HG02610 (cell line): ENCODE data around the gene ARHGDIB.
A peak's percentile ranks its signal among the peaks of the same experiment; 100 is the strongest.

Source experiments
- ATAC-seq: cut with Tn5 transposase; IDR thresholded peaks from one replicate; pipeline ENCODE4 v1.9.1; 2021; ENCODE audit warnings: mild to moderate bottlenecking, moderate library complexity; ENCODE audit not compliant: unreplicated experiment

Gene ARHGDIB

DNA sequence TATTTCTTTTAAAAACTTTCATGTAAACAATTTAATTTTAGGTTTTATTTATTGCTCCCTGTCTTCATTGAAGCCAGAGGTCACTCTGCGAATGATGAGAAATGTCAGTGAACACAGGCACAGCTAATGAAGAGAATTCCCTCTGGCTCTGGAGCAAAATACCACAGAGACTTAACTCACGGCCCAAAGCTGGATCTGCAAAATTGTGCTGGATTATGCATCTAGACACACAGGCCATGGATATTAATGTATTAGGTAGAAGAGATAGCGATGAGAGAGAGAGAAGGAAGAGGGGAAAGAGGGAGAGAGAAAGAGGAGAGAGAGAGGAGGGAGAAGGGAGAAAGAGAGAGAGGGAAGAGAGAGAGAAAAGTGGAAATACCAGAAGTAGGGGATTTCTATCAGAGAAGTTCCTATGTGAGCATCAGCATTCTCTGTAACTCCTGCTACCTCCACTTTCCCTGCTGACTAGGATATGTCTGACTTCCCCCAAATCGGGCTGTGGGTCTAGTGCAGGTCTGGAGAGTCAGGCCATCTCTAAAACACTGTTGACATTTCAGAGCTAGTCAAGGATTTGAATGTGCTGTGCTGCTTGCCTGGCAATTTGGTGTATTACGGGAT is 3.7 kb downstream of the ARHGDIB start:
- ATAC-seq = no peak

DNA sequence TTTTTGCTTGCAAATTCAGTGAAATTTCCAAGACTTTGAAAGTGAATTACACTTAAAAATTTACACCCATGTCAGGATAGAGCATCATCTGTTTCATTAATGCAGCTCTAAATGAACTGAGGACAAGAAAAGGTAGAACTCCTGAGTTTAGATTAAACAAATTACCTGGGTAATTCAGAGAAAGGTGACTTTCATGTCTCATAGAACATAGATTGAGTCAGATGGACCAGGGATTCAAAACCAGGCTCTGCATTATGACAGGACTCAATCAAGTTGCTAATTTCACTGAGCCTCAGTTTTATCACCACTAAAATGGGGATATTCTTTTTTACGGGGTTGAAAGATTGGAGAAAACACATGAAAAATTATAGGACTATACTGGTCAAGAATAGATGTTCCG is 4.5 kb downstream of the ARHGDIB start:
- ATAC-seq = no peak

DNA sequence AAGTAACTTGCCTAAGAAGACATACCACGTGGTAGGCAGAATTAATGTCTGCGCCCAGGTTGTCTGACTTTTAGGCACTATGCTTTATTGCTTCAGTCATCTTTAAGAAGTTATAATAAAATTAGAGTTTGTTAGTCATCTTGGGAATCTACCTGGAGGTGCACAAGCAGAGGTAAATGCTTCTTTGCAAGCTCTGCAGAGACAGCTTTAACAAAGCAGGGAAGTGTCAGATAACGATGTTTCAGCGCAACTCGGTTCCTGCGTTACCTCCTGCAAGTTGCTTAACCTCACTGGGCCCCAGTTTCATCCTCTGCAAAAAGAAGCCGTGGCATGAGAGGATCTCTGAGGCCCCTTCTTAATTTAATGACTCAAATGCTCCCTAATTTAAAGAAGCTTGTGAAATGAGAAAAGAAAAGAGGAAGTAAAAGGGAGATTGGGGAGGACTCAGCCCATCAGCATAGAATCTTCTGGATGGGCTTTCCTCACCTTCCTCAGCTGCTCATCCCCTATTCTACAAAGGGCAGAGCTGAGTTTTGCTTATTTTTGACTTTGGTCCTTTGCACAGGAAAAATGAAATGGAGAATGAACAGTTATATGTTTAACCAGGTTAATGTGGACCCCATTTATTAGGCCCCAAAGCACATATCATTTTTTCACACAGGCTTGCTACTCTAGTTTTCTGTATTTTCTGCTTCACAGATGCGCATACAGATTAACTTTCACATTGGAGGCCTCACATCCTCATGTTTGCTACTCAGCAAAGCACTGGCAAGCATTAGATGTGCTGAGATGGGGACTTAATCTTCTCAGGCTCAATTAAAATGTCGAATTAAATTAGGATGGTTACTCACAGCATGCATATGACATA is 5.1 kb downstream of the ARHGDIB start:
- ATAC-seq = peak; percentile 44

DNA sequence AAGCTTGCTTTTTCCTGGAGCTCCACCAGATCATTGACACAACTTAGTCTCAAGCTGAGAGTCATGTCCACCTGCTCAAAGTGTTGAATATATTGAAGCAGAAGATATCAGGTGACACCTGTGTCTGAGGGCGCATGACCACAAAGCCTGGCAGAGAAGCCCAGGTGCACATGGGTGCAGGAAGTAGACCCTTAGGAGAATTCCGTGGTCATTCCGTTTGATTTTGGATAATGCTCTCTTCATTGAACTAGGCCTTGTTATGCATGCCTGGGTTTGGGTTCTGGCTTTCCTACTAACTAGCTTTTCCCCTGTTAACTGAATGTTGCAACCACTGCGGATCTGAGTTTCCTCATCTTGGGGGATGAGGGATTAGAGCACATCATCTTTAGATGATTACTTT is 7.1 kb downstream of the ARHGDIB start:
- ATAC-seq = no peak

DNA sequence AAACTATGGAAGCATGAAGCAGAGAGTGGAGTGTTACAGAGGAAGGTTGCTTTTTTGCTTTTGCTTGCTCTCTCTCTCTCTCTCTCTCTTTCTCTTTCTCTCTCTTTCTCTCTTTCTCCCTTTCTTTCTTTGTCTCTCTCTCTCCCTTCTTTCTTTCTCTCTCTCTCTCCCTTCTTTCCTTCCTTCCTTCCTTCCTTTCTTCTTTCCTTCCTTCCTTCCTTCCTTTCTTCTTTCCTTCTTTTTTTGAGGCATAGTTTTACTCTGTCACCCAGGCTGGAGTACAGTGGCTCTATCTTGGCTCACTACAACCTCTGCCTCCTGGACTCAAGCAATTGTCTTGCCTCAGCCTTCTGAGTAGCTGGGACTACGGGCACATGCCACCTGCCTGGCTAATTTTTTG is 7.6 kb downstream of the ARHGDIB start:
- no peak for ATAC-seq

DNA sequence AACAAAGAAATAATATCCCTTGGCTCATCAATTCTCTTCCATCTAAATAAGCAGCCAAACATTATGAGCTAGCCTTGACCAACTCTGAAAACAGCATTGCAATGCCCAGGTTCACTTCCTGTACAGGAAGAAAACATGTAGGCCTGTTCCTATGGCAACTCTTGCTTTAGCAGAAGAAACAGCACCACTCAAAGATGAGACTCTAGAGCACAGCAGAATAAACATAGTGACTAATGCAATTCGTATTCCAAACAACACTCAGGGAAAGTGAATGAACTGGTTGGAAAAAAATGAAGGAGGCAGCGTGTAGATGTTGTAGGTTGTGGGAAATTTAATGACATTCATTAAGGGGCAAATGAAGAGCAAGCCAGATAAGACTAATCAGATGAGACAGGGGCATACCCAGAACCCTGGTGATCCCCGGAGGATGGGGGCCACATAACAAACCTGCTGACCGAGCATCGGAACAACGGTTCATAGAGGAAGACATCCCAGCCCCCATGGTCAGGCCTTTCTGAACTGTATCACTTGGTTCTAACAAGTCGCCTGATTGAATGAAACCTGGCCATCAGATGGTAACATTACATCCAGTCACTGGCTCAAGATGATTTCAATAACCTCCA is 9.0 kb downstream of the ARHGDIB start:
- peak; percentile 56 for ATAC-seq

DNA sequence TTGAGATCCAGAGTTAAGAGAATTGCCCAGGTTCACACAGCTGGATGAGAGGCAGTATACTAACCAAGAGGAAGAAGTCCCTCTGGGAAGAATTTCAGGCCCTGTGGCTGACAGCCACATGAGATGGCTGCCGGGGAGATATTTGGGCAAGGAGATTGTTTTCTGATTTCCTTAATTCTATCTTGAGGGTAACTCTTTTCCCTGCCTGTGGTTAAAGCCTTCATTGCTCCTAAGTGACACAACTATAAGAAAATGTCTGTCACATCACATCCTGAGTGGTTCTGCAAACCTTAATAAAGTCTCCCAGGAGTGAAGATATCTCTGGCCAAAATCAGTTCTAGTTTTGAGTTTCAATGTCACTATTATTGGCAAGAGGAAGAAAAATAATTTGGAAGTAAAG is 9.6 kb downstream of the ARHGDIB start:
- no peak for ATAC-seq

DNA sequence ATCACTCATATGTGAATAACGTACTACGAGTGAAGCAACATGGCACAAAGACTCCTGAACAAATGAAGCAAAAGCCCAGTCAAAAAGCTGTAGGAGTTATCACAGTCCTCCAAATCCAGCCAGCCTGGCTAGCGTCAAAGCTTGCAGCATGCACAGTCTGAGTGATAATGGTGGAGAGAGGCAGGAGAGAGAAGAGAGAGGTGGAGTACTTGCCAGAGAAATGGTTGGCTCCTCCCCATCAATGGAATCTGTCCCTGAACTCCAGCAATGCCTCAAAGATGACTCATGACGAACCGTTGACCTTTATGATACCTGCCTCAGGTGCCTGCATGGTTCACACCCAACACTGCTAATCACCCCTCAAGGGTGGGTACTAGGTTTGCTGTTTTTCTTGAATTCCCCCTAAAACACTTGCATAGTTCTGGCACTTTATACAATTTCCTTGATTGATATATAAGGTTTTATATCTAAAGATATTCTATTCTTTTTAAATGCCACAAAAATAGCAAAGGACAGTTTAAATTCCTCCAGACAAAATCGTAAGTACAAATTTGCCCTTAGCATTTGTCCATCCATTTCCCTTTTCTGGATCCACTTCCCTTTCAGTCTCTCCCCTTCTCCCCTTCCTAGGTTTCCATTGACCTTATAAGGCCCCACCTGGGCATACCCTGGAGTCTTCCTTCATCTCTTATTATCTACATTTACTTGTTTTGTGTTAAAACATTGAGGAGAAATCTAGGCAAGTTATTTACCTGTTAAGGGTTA is 10.2 kb downstream of the ARHGDIB start:
- no peak for ATAC-seq

DNA sequence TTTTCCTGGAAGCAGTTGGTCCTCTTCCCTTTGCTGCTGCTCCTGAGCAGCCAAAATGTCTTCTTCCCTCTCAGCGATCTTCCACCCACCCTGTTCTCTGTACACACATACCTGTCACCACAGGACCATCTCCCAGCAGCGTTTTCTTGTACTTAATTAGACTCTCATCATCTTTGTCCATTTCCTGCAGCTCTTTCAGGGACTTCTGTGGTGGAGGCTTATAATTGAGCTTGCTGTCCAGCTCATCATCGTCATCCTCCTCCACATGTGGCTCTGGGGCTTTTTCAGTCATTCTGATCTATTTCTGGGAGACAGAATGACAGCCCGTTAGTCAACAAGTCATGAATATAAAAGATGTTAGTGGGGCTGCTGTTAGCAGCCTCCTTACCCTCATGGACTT is 11.0 kb downstream of the ARHGDIB start:
- ATAC-seq = peak; percentile 32

DNA sequence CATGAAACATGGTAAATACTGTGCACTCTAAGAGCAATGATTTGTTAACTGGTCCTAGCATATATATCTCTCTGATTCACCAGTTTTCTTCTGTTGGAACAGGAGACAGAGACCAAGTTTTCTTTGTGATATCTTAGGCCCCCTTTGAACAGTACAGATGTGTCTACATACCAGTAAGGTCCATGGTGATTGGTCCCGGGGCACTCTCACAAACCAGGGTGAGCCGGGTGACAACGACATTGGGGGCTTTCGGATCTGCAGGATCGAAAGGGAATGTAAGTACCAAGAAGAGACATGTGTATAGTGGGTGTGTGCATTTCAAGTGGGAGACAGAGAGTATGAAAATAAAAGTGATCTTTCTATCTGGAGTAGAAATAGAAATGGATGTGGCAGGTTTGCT is 11.8 kb downstream of the ARHGDIB start:
- ATAC-seq = no peak

DNA sequence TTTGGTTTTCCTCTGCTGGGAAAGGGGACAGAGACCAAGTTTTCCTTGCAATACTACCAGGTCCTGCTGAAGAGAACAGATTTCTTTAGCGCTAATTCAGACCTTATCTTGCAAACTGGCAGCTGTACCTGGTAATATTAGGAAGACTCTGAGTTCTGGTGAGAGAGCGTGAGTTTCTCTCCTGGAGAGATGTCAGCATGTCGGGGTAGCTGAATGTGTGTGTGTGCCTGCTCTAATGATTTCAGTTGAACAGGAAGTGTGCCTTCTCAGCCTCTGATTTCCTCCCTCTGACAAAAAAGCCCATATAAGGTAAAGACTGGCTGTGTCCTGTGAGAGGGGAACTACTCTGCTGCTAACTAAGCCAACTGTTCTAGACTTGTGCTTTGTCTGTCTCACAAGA is 12.7 kb downstream of the ARHGDIB start:
- ATAC-seq = peak; percentile 91

DNA sequence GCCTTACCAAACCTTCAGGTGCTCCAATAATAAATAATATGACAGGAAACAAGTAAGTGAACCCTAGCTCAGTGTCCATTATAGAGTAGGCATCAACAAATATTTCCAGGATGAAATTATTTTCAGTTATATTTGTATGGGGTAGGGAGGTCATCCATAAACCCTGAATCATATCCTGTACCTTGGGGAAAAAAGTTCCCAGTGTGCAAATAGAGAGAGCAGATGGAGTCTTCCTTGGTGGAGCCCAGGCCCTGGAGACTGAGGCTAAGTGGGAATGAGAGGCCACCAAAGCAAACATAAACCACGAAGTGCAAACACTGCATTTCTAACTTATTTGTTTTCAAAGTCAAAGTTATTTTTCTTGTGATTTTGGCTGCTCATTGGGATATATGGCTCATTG is 14.5 kb downstream of the ARHGDIB start:
- no peak for ATAC-seq

DNA sequence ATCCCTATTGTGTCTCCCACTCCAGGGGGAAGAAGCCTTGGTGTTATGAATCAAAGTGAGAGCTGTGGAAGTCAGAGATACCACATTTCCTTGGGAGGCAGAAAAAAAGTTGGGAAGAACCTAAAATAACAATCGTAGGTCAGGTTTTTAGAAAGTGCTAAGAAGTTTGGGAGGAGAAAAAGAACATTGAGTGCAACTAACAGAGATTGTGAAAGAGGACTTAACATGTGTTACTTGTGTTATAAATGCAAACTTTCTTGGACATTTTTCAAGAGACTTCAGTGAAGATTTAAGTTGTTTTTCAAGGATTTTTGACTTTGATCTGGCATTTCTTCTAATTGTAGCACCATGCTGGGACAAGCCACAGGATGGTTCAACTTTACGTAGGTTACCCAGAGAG is 15.2 kb downstream of the ARHGDIB start:
- ATAC-seq = no peak

DNA sequence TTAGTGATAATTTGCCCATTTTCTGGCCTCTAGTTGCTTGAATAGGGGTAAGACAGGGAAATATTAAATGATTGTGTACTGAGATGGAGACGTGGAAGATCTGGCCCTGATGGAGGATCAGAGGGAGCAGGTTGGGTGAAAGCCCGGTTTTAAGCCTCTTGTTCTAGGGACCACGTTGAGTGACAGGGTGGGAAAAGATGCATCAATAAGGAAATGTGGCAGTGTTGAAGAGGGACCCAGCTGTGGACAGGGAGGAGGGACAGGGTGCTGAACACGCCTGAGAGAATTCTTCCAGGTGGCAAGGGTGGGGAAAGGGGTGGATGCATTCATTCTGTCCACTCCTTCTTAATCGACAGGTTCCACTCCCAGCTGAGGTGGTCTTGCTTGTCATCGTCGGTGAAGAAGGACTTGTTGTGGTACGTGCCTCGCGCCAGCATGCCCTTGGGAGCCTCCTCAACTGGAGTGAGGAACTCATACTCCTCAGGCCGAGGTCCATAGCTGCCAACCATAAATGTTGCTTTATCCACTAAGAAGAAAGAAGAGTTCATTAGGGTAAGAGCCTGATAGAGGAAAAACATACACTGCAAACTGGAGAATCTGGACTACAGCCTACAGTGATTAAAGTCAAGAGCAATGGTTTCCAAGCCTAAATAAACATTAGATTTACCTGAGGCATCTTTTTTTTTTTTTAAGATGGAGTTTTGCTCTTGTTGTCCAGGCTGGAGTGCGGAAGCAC is 19.0 kb downstream of the ARHGDIB start:
- no peak for ATAC-seq

DNA sequence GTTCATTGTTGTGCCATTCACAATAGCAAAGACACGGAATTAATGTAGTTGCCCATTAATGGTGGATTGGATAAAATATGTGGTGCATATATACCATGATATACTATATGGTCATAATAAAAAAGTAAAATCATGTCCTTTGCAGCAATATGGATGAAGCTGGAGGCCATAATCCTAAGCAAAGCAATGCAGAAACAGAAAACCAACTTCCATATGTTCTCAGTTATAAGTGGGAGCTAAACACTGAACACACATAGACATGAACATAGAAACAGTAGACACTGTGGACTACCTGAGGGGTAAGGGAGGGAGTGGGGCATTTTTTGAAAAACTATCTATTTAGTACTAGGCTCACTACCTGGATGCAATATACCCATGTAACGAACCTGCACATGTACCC is 20.0 kb downstream of the ARHGDIB start:
- no peak for ATAC-seq

DNA sequence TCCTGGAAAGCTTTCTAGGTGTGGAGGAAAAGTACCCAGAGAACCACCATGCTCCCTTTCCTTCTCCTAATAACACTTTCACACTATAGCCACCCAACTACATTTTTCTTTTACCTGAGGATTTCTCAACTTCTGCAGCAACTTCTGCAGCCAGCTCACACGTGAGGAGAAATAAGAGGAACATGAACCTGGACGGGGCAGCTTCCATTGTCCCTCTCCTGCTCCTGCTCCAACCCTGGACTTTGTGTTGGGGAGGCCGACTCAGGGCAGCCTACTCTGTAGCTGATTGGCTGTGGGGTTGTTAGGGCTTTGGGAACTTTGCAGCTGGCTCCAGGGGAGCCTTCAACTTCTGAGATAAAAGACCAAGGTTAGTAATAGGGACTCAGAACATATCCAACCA is 23.1 kb downstream of the ARHGDIB start, which contains the start of gene ERP27:
TSS of gene ERP27 (minus strand) at position 237 of the 400 bp plus-strand sequence. CDS start at position 208, 29 bp downstream.
- no peak for ATAC-seq

DNA sequence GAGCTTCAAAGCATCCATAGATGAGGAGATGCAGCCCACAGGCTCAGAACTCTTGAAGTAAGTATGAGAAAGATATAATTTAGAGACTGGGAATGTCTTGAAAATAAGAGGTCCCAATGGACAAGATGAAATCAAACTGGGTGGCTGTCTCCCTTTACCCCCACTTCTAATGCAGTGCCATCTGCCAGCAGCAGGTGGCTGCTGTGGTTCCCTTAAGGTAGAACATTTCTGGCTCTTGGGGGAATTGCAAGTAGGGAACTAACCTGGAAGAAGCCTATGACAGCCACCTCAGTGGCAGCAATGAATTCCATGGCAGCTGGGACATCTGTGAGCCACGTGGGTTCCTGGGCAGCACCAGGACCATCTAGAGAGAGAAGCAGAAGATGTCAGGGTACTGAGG is 23.7 kb downstream of the ARHGDIB start:
- no peak for ATAC-seq

DNA sequence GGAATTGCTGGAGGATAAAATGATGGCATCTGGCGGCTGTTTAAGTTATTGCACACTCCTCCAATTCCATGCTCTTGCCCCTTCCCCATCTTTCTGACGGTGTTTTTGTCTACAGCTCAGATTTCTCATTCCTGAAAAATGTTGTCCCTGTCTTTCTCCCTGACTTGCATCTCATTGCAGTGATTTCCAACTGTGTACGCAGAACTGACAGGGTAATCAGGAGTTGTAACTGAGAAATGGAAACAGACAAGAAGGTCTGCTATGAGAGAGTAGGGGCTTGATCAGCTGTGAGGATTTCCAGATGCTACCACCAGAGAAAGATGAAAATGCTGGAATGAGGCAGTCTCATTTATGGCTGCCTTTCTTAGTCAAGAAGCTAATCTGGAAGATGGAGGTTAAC is 24.4 kb downstream of the ARHGDIB start:
- ATAC-seq = no peak

DNA sequence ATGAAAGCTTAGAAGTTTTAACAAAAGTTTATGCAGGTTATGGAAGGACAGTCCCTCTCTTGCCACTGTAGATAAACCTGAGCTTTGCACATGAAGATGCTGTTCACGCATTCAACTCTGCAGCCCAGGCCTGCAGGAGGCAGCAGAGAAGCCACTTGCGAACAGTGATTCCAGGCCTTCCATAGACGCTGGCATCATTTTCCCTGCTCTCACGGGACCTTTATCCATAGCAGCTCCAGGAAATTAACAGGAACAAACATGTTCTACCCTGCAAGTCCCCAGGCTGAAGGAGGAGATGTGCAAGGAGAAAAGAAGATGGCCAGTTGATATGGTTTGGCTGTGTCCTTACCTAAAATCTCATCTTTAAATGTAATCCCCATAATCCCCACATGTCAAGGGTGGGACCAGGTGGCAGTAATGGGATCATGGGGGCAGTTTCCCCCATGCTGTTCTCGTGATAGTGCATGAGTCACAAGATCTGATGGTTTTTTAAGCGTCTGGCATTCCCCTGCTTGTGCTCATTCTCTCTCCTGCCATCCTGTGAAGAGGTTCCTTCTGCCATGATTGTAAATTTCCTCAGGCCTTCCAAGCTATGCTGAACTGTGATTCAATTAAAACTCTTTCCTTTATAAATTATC is 25.1 kb downstream of the ARHGDIB start:
- ATAC-seq = no peak

DNA sequence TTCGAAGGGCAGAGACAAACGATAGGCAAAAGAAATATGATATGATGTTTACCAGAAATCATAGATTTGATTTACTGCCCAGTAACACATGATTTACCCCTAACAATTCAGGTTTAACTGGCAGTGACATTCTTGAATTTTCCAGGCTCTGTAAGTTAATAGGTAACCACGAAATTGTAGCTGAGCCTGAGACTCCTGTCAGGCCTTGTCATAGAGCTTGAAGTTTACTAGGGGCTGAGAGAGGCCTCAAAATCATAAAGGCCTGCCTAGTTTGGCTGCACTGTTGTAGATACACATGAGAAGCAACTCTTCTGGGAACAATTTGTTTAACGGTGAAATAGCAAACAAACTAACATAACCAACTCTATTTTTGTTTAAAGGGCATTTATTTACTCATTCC is 26.4 kb downstream of the ARHGDIB start:
- no peak for ATAC-seq
